Measurements from ENCODE around the gene GDPD4. TPM values are rescaled to one million over a fixed set of nuclear protein-coding genes. Genes with fewer than 3 reads are reported as not detected.

The GDPD4 gene
- total RNA-seq, 1 experiment from 2014 or later = not detected

DNA sequence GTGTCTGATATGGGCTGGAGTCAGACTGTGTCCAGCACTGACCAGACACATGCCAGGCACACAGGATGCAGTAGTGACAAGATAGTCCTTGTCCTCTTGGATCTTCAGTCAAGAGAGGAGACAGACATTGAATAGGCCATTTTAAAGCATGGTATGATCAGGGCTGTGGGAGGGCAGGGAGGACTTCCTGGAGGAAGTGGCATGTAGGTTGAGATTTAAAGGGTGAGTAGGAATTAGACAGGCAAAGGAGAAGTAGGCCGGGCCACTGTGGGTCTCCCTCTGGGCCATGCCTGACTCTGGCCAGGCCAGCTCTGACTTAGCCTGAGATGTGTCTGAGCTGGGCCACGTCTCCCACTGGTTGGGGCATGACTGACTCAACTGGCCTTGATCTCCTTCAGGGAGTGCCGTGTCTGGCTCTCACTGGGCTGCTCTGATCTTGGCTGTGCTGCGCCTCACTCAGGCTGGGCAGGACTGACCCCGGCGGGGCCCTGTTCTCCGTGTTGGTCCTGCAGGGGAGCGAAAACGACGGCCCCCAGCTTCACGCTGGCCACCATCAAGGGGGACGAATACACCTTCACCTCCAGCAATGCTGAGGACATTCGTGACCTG, 102.2 kb downstream of the GDPD4 start:
- DNase-seq (ENCODE audit: low read depth) = no peak
- in situ Hi-C loops (cut with HindIII; ENCODE audit: low pct_unique_long_range_greater_than_20kb, low sequenced_read_pairs) = no loop called here

- no peak for DNase-seq (ENCODE audit: low read depth)
- in situ Hi-C loops (cut with HindIII; ENCODE audit: low pct_unique_long_range_greater_than_20kb, low sequenced_read_pairs) = no loop called here
These were observed 103.0 kb downstream of the GDPD4 start for GRCh38 chr11:77198440-77198849.

DNA sequence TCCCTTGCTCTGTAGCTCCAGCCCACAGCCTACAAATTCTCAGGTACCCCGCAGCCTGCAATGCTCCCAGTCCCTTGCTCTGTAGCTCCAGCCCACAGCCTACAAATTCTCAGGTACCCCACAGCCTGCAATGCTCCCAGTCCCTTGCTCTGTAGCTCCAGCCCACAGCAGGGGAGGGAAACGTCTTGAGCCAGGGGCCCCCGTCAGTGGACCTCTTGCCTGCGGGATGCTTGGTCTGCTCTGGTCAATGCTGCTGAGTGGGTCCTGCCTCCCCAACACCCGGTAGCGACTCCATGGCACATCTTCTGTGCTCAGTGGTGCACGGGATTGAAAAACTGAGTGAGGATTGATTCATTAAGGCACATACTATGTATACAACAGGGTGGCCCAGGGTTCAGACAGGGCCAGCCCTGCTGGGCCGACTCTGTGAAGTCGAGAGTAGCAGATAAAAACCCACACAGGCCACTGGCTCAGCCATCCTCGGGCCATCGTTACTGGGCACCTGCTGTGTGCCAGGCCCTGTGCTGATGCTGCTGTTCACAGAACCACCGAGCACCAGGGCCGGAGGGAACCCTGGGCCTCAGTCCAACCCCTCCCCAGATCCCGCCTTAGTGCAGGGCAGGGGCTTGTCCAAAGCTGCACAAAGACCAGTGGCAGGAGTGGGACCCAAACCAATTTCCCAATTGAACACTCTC, 103.7 kb downstream of the GDPD4 start:
- in situ Hi-C loops (cut with HindIII; ENCODE audit: low pct_unique_long_range_greater_than_20kb, low sequenced_read_pairs) = no loop called here

DNA sequence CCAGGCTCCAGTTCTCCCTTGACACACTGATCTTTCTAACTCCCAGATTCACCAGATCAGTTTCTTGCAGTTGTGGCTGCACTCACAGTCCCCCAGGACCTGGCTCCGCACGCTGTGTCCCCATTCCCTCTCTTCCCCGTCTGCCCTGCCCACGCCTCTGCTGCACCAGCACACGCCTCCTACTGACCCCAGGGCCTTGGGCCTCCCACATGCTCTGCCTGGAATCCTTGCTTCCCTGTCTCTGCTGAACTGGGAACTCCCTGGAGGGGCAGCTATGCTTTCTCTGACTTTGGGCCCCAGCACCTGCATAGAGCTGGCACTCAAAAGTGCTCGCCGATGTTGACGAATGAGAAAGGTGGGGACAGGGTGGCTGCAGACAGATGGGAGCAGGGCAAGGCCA, 104.5 kb downstream of the GDPD4 start:
- in situ Hi-C loops (cut with HindIII; ENCODE audit: low pct_unique_long_range_greater_than_20kb, low sequenced_read_pairs) = no loop called here
- no peak for DNase-seq (ENCODE audit: low read depth)

More for the DNA sequence above, 103.7 kb downstream of the GDPD4 start:
- DNase-seq (ENCODE audit: low read depth) = no peak

GRCh38 chr11:77195071-77195755, 106.3 kb downstream of the GDPD4 start:
- in situ Hi-C loops (cut with HindIII; ENCODE audit: low pct_unique_long_range_greater_than_20kb, low sequenced_read_pairs) = no loop called here

GRCh38 chr11:77193911-77194830, 107.3 kb downstream of the GDPD4 start:
- in situ Hi-C loops (cut with HindIII; ENCODE audit: low pct_unique_long_range_greater_than_20kb, low sequenced_read_pairs) = no loop called here
- no peak for DNase-seq (ENCODE audit: low read depth)

More at GRCh38 chr11:77195071-77195755, 106.3 kb downstream of the GDPD4 start:
- no peak for DNase-seq (ENCODE audit: low read depth)

DNA sequence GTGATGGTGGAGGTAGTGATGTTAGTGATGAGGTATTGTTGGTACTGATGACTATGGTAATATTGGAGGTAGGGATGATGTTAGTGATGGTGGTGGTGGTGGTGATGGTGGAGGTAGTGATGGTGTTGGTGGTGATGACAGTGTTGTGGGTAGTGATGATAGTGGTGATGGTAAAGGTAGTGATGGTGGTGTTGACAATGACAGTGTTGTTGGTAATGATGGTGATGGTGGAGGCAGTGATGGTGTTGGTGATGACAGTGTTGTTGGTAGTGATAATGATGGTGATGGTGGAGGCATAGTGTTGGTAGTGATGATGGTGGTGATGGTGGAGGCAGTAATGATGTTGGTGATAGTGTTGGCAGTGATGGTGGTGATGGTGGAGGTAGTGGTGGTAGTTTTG, 108.3 kb downstream of the GDPD4 start:
- in situ Hi-C loops (cut with HindIII; ENCODE audit: low pct_unique_long_range_greater_than_20kb, low sequenced_read_pairs) = no loop called here
- DNase-seq (ENCODE audit: low read depth) = no peak

DNA sequence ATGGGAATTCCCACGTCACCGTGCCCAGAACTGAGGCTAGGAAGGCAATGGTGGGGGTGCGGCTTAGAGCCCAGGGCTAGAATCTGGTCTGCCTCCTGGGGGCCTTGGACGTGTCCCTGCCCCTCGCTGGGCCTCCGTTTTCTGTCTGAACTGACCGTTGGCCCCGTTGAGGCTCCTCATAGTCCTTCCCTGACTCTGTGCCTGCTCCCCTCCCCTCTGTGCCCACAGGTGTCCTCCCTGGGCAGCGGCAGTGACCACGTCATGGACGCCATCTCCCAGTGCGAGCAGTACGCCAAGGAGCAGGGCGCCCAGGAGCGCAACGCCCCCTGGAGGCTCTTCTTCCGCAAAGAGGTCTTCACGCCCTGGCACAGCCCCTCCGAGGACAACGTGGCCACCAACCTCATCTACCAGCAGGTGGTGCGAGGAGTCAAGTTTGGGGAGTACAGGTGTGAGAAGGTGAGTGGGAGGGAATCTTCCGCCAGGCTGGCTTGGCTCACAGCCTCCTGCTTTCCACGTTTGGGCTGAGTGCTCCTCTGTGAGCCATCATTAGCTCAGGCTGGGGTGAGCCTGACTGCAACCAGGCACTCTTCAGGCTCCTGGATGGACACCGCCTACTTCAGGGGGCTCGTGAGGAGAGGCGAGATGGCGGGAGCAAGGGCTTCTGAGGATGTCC, 109.5 kb downstream of the GDPD4 start:
- no peak for DNase-seq (ENCODE audit: low read depth)
- in situ Hi-C loops (cut with HindIII; ENCODE audit: low pct_unique_long_range_greater_than_20kb, low sequenced_read_pairs) = no loop called here

- DNase-seq (ENCODE audit: low read depth) = no peak
- in situ Hi-C loops (cut with HindIII; ENCODE audit: low pct_unique_long_range_greater_than_20kb, low sequenced_read_pairs) = no loop called here
These were observed 110.1 kb downstream of the GDPD4 start for GRCh38 chr11:77191429-77191822.

- DNase-seq (ENCODE audit: low read depth) = no peak
- in situ Hi-C loops (cut with HindIII; ENCODE audit: low pct_unique_long_range_greater_than_20kb, low sequenced_read_pairs) = no loop called here
These were observed 111.0 kb downstream of the GDPD4 start for GRCh38 chr11:77190331-77191075.

DNA sequence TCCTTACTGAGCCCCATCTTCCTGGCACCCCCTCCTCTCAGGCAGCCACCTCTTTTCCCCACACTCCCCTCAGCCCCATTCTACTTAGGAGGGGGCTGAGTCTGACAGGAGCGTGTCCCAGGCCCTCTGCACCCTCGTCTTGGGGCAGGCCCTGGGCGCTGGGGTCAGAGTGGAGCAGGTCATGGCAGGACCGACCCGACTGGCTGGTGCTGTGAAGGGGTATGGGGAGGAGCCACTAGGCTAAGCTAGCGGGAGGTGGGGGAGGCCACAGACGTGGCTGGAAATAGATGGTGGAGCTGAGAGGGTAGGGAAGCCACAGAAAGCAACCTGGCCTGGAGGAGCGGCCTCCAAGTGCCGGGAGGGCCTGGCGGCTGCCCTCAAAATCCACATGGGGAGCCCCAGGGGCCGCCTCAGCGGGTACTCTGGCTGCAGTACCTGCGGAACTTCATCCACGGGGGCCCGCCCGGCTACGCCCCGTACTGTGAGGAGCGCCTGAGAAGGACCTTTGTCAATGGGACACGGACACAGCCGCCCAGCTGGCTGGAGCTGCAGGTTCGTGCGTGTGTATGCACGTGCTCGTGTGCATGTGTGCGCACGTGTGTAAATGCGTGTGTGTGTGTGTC, 111.8 kb downstream of the GDPD4 start:
- in situ Hi-C loops (cut with HindIII; ENCODE audit: low pct_unique_long_range_greater_than_20kb, low sequenced_read_pairs) = no loop called here
- DNase-seq (ENCODE audit: low read depth) = no peak

GRCh38 chr11:77188633-77189491, 112.6 kb downstream of the GDPD4 start:
- in situ Hi-C loops (cut with HindIII; ENCODE audit: low pct_unique_long_range_greater_than_20kb, low sequenced_read_pairs) = no loop called here
- no peak for DNase-seq (ENCODE audit: low read depth)

GRCh38 chr11:77187776-77188632, 113.5 kb downstream of the GDPD4 start:
- peak; percentile 35 for DNase-seq (ENCODE audit: low read depth)
- in situ Hi-C loops (cut with HindIII; ENCODE audit: low pct_unique_long_range_greater_than_20kb, low sequenced_read_pairs) = no loop called here

- in situ Hi-C loops (cut with HindIII; ENCODE audit: low pct_unique_long_range_greater_than_20kb, low sequenced_read_pairs) = no loop called here
- no peak for DNase-seq (ENCODE audit: low read depth)
These were observed 114.3 kb downstream of the GDPD4 start for GRCh38 chr11:77187111-77187750.

DNA sequence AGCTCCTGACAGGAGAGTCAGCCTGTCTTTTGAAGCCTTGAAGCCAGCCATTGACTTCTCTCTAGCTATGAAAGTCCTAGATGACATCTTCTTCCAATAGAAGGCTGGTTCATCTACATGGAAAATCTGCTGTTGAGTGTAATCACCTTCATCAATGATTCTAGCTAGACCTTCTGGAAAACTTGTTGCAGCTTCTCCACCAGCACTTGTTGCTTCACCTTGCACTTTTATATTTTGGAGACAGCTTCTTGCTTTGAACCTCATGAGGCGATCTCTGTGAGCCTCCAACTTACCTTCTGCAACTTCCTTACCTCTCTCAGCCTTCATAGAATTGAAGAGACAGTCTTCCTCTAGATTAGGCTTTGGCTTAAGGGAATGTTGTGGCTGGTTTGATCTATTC, 115.2 kb downstream of the GDPD4 start:
- no peak for DNase-seq (ENCODE audit: low read depth)
- in situ Hi-C loops (cut with HindIII; ENCODE audit: low pct_unique_long_range_greater_than_20kb, low sequenced_read_pairs) = no loop called here
